ENCODE measurements around the gene P2RX3. TPM values are rescaled to one million over a fixed set of nuclear protein-coding genes. Genes with fewer than 3 reads are reported as not detected.

Gene P2RX3
- total RNA-seq, 1 donor from 2014 or later = 1.6 TPM

DNA sequence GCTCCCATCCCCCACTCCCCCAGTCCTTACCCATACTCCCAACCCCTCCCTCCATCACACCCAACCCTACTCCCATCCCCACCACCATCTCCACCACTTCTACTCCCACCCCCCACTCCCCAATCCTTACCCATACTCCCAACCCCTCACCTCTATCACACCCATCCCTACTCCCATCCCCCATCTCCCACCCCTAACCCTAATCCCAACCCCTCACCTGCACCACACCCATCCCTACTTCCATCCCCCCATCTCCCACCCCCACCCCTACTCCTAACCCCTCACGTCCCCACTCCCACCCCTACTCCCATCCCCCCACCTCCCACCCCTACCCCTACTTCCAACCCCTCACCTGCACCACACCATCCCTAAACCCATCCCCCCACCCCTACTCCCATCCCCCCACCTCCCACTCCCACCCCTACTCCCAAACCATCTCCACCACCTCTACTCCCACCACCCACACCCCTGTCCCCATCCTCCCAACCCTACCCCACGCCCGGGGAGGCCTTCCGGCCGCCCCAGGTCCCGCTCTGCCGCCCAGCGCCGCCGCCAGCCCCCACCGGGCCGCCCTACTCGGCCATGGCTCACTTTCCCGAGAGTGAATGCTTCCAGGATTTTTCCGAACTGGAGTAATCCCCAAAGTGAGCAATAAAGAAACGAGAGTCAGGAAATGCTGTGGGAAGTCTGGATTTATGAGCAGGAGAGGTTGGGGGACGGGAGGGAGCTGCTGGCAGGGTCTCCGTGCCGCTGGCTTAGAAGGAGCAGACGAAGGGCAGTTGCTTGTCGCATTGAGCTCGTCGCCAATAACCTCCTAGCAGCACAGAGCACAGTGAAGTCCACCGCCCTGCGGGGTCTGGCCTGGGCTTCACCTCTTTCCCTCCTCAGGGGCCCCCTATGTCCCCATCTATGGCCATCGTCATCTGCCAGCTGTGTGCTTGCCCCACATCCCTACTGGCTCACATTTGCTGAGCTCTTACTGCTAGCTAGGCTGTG, 38.2 kb downstream of the P2RX3 start:
- Histone ChIP-seq H3K9me3 (ENCODE audit: control insufficient read depth in 3 of 3, low read length in 3 of 3) (no peaks in the 10 kb centered on the region), H3K27ac (ENCODE audit: low read depth, low read length) (no peak overlapping the region), H3K36me3 (ENCODE audit: control insufficient read depth in 3 of 3, insufficient read depth in 3 of 3, low read length in 3 of 3) (no peaks in the 10 kb centered on the region), H3K9ac (ENCODE audit: low read depth in 1 of 3, low read length in 3 of 3) (no peak overlapping the region), H3K4me1 (ENCODE audit: control insufficient read depth in 3 of 3, insufficient read depth in 3 of 3, low read length in 3 of 3) (no peaks in the 10 kb centered on the region), H3K27me3 (ENCODE audit: control insufficient read depth in 3 of 3, insufficient read depth in 3 of 3, low read length in 3 of 3) (peaks cover 0 to 11% (median 7%) of the 10 kb centered on the region in 3 donors), H3K4me3 (ENCODE audit: low read length in 3 of 3) (no peak overlapping the region)

GRCh38 chr11:57377107-57377506, 39.0 kb downstream of the P2RX3 start:
- H3K9ac ChIP-seq (ENCODE audit: low read depth in 1 of 3, low read length in 3 of 3) = no peak overlapping the region
- no peaks in the 10 kb centered on the region for H3K4me1 ChIP-seq (ENCODE audit: control insufficient read depth in 3 of 3, insufficient read depth in 3 of 3, low read length in 3 of 3)
- no peak overlapping the region for H3K4me3 ChIP-seq (ENCODE audit: low read length in 3 of 3)
- H3K27me3 ChIP-seq (ENCODE audit: control insufficient read depth in 3 of 3, insufficient read depth in 3 of 3, low read length in 3 of 3) = peaks cover 0 to 11% (median 7%) of the 10 kb centered on the region in 3 donors
- H3K9me3 ChIP-seq (ENCODE audit: control insufficient read depth in 3 of 3, low read length in 3 of 3) = no peaks in the 10 kb centered on the region
- no peak overlapping the region for H3K27ac ChIP-seq (ENCODE audit: low read depth, low read length)
- H3K36me3 ChIP-seq (ENCODE audit: control insufficient read depth in 3 of 3, insufficient read depth in 3 of 3, low read length in 3 of 3) = no peaks in the 10 kb centered on the region

GRCh38 chr11:57378186-57378585, 40.0 kb downstream of the P2RX3 start:
- H3K27ac ChIP-seq (ENCODE audit: low read depth, low read length) = no peak overlapping the region
- H3K9ac ChIP-seq (ENCODE audit: low read depth in 1 of 3, low read length in 3 of 3) = no peak overlapping the region
- H3K4me1 ChIP-seq (ENCODE audit: control insufficient read depth in 3 of 3, insufficient read depth in 3 of 3, low read length in 3 of 3) = no peaks in the 10 kb centered on the region
- H3K9me3 ChIP-seq (ENCODE audit: control insufficient read depth in 3 of 3, low read length in 3 of 3) = no peaks in the 10 kb centered on the region
- H3K27me3 ChIP-seq (ENCODE audit: control insufficient read depth in 3 of 3, insufficient read depth in 3 of 3, low read length in 3 of 3) = peaks cover 0 to 11% (median 7%) of the 10 kb centered on the region in 3 donors
- H3K36me3 ChIP-seq (ENCODE audit: control insufficient read depth in 3 of 3, insufficient read depth in 3 of 3, low read length in 3 of 3) = no peaks in the 10 kb centered on the region
- no peak overlapping the region for H3K4me3 ChIP-seq (ENCODE audit: low read length in 3 of 3)

DNA sequence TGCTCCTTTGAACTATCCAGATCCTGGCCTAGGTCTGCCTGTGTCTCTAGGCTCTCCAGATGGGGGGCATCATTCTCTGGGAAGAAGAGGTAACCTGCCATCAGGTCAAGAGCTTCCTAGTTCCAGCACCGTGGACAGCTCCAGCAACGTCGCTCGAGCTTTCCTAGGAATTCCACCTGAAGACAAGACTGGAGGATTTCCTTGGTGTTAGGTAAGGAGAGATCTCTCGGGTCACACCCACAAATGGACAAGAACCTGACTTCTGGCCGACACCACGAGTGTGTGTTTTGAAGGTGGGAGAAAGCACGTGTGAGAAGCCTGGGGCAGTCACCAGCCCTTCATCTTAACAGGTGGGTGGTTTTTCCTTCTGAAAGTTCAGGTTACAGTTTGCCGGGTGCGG, 41.6 kb downstream of the P2RX3 start:
- Histone ChIP-seq H3K4me3 (ENCODE audit: low read length in 3 of 3) (no peak overlapping the region), H3K27ac (ENCODE audit: low read depth, low read length) (no peak overlapping the region), H3K27me3 (ENCODE audit: control insufficient read depth in 3 of 3, insufficient read depth in 3 of 3, low read length in 3 of 3) (peaks cover 0 to 11% (median 7%) of the 10 kb centered on the region in 3 donors), H3K9me3 (ENCODE audit: control insufficient read depth in 3 of 3, low read length in 3 of 3) (no peaks in the 10 kb centered on the region), H3K4me1 (ENCODE audit: control insufficient read depth in 3 of 3, insufficient read depth in 3 of 3, low read length in 3 of 3) (no peaks in the 10 kb centered on the region), H3K36me3 (ENCODE audit: control insufficient read depth in 3 of 3, insufficient read depth in 3 of 3, low read length in 3 of 3) (no peaks in the 10 kb centered on the region), H3K9ac (ENCODE audit: low read depth in 1 of 3, low read length in 3 of 3) (no peak overlapping the region)

- H3K4me3 ChIP-seq (ENCODE audit: low read length in 3 of 3) = no peak within 1 kb of the TSS
- H3K4me1 ChIP-seq (ENCODE audit: control insufficient read depth in 3 of 3, insufficient read depth in 3 of 3, low read length in 3 of 3) = peaks cover 2 to 7% (median 4%) of the 10 kb centered on the region in 3 donors
- no peak within 1 kb of the TSS for H3K27ac ChIP-seq (ENCODE audit: low read depth, low read length)
- H3K27me3 ChIP-seq (ENCODE audit: control insufficient read depth in 3 of 3, insufficient read depth in 3 of 3, low read length in 3 of 3) = peaks cover 0 to 11% (median 7%) of the 10 kb centered on the region in 3 donors
- H3K9me3 ChIP-seq (ENCODE audit: control insufficient read depth in 3 of 3, low read length in 3 of 3) = no peaks in the 10 kb centered on the region
- no peaks in the 10 kb centered on the region for H3K36me3 ChIP-seq (ENCODE audit: control insufficient read depth in 3 of 3, insufficient read depth in 3 of 3, low read length in 3 of 3)
- H3K9ac ChIP-seq (ENCODE audit: low read depth in 1 of 3, low read length in 3 of 3) = no peak within 1 kb of the TSS
Observed at GRCh38 chr11:57380975-57381374, 42.8 kb downstream of the P2RX3 start, which contains the start of gene PRG3. TSS of gene PRG3 (minus strand) at chr11:57381150. CDS start at chr11:57380708, 442 bp downstream.

- H3K4me3 ChIP-seq (ENCODE audit: low read length in 3 of 3) = no peak overlapping the region
- no peaks in the 10 kb centered on the region for H3K9me3 ChIP-seq (ENCODE audit: control insufficient read depth in 3 of 3, low read length in 3 of 3)
- peak overlapping the region; percentile 33 for H3K27ac ChIP-seq (ENCODE audit: low read depth, low read length)
- H3K4me1 ChIP-seq (ENCODE audit: control insufficient read depth in 3 of 3, insufficient read depth in 3 of 3, low read length in 3 of 3) = peaks cover 12 to 24% (median 13%) of the 10 kb centered on the region in 3 donors
- no peaks in the 10 kb centered on the region for H3K27me3 ChIP-seq (ENCODE audit: control insufficient read depth in 3 of 3, insufficient read depth in 3 of 3, low read length in 3 of 3)
- H3K36me3 ChIP-seq (ENCODE audit: control insufficient read depth in 3 of 3, insufficient read depth in 3 of 3, low read length in 3 of 3) = no peaks in the 10 kb centered on the region
- H3K9ac ChIP-seq (ENCODE audit: low read depth in 1 of 3, low read length in 3 of 3) = peak overlapping the region in 1 of 3 donors; percentile 50
Observed at GRCh38 chr11:57386178-57386940, 48.2 kb downstream of the P2RX3 start.

DNA sequence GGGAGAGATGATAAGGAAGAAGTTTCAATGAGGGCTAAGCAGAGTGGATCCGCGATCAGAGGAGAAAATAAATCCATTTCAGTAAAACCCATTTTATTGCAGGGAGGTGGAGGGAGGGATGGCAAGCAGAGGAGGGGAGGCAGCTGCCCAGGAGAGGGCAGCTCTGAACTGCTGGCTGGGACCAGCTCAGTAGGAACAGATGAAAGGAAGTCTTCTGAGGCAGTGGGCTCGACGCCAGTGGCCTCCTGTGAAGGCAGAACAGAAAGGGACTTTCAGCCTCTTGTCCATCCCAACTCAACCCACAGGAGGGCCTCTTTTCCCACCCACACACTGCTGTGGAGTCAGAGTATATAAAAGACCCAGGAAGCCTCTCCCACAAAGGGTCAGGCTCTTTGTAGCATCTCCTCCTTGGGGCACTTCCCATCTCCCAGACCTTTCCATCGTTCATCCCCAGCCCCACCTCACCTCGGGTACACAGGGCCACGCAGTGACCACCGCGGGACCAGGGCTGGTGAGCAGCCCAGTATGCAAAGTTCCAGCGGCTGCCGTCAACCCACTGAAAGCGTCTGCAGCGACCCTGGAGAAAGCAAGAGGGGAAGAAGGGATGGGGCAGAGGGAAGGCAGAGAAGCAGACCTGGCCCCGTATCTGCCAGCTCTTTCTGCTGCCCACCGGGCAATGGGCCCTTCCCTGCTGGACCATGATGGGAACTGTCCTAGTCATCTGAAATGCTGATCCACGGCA, 49.3 kb downstream of the P2RX3 start:
- Histone ChIP-seq H3K4me3 (ENCODE audit: low read length in 3 of 3) (no peak overlapping the region), H3K36me3 (ENCODE audit: control insufficient read depth in 3 of 3, insufficient read depth in 3 of 3, low read length in 3 of 3) (no peaks in the 10 kb centered on the region), H3K27me3 (ENCODE audit: control insufficient read depth in 3 of 3, insufficient read depth in 3 of 3, low read length in 3 of 3) (no peaks in the 10 kb centered on the region), H3K27ac (ENCODE audit: low read depth, low read length) (no peak overlapping the region), H3K9ac (ENCODE audit: low read depth in 1 of 3, low read length in 3 of 3) (peak overlapping the region in 1 of 3 donors; percentile 25), H3K9me3 (ENCODE audit: control insufficient read depth in 3 of 3, low read length in 3 of 3) (no peaks in the 10 kb centered on the region), H3K4me1 (ENCODE audit: control insufficient read depth in 3 of 3, insufficient read depth in 3 of 3, low read length in 3 of 3) (peaks cover 12 to 24% (median 13%) of the 10 kb centered on the region in 3 donors)

DNA sequence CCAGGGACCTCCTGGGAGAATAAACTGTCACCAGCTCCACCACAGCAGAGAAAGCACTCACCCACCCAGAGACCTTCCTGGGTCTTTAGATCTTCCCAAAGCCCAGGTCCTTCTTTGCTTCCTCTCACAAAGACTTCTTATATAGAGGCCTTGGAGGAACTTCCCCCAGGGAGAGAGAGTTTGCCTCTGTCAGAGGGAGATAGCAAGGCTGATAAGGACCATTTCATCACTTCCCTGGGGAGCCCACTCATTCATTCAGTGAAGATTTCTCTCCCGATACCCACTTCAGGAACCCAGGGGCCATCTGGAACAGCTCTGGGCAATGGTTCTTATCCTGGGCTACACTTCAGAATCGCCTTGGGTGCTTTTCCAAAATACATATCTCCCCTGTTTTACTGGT, 52.4 kb downstream of the P2RX3 start, which contains the start of gene PRG2:
Gene PRG2 (minus strand): TSS at position 116 of the 400 bp plus-strand sequence. CDS start 706 bp downstream, outside the sequence.
- Histone ChIP-seq H3K9ac (ENCODE audit: low read depth in 1 of 3, low read length in 3 of 3) (no peak within 1 kb of the TSS), H3K4me3 (ENCODE audit: low read length in 3 of 3) (no peak within 1 kb of the TSS), H3K27ac (ENCODE audit: low read depth, low read length) (no peak within 1 kb of the TSS), H3K4me1 (ENCODE audit: control insufficient read depth in 3 of 3, insufficient read depth in 3 of 3, low read length in 3 of 3) (peaks cover 10 to 22% (median 13%) of the 10 kb centered on the region in 3 donors), H3K9me3 (ENCODE audit: control insufficient read depth in 3 of 3, low read length in 3 of 3) (no peaks in the 10 kb centered on the region), H3K27me3 (ENCODE audit: control insufficient read depth in 3 of 3, insufficient read depth in 3 of 3, low read length in 3 of 3) (no peaks in the 10 kb centered on the region), H3K36me3 (ENCODE audit: control insufficient read depth in 3 of 3, insufficient read depth in 3 of 3, low read length in 3 of 3) (no peaks in the 10 kb centered on the region)

DNA sequence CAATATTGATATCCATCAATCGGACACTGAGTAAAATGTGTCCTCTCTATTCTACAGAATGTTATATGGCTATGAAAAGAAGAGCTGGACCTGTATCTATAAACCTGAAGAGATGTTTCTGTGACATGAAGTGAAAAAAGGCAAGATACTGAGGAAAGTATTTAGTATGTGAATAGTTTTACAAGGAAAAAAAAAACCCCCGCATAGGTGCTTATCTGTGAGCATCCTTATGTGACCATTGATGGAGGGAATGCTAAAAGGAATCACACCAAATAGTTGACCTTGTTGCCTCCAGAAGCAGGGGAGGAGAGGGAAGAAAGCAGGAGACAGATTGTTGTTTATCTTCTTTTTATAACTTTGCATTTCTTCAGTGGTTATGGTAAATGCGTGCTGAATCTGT, 53.0 kb downstream of the P2RX3 start:
- H3K9ac ChIP-seq (ENCODE audit: low read depth in 1 of 3, low read length in 3 of 3) = no peak overlapping the region
- no peaks in the 10 kb centered on the region for H3K27me3 ChIP-seq (ENCODE audit: control insufficient read depth in 3 of 3, insufficient read depth in 3 of 3, low read length in 3 of 3)

More for the DNA sequence above, 53.0 kb downstream of the P2RX3 start:
- Histone ChIP-seq H3K4me3 (ENCODE audit: low read length in 3 of 3) (no peak overlapping the region), H3K27ac (ENCODE audit: low read depth, low read length) (no peak overlapping the region), H3K4me1 (ENCODE audit: control insufficient read depth in 3 of 3, insufficient read depth in 3 of 3, low read length in 3 of 3) (peaks cover 6 to 16% (median 10%) of the 10 kb centered on the region in 3 donors), H3K36me3 (ENCODE audit: control insufficient read depth in 3 of 3, insufficient read depth in 3 of 3, low read length in 3 of 3) (no peaks in the 10 kb centered on the region), H3K9me3 (ENCODE audit: control insufficient read depth in 3 of 3, low read length in 3 of 3) (no peaks in the 10 kb centered on the region)
